GM21526 (cell line): ENCODE data around the gene THY1.
"Not testable (repeated sequence)": the region's sequence is repeated elsewhere in the genome, so short reads cannot be mapped to it uniquely, and the experiment has no call there.

Experiments used
- ATAC-seq: cut with Tn5 transposase; IDR thresholded peaks from one replicate; pipeline ENCODE4 v1.9.1; 2021; ENCODE audit warnings: moderate library complexity; ENCODE audit not compliant: unreplicated experiment, low FRiP score

THY1 gene

GRCh38 chr11:119419834-119420492 lies 3.0 kb downstream of the THY1 start:
- ATAC-seq, result no peak

- ATAC-seq, result no peak
Measured at GRCh38 chr11:119419246-119419645, 3.7 kb downstream of the THY1 start.

GRCh38 chr11:119418759-119419158 lies 4.2 kb downstream of the THY1 start:
- no peak for ATAC-seq

- ATAC-seq, result no peak
Measured at GRCh38 chr11:119417726-119418540, 5.0 kb downstream of the THY1 start.

GRCh38 chr11:119416606-119417580 lies 6.1 kb downstream of the THY1 start:
- no peak for ATAC-seq

- no peak for ATAC-seq
Measured at GRCh38 chr11:119415966-119416365, 7.0 kb downstream of the THY1 start.

GRCh38 chr11:119415517-119415916 lies 7.5 kb downstream of the THY1 start:
- no peak for ATAC-seq

- ATAC-seq, result no peak
Measured at GRCh38 chr11:119414734-119415133, 8.2 kb downstream of the THY1 start.

GRCh38 chr11:119414321-119414720 lies 8.7 kb downstream of the THY1 start:
- ATAC-seq, result no peak

GRCh38 chr11:119412072-119412471 lies 10.9 kb downstream of the THY1 start:
- no peak for ATAC-seq

GRCh38 chr11:119410501-119410900 lies 12.5 kb downstream of the THY1 start:
- ATAC-seq, result no peak

GRCh38 chr11:119409731-119410130 lies 13.2 kb downstream of the THY1 start:
- no peak for ATAC-seq

GRCh38 chr11:119406005-119406404 lies 17.0 kb downstream of the THY1 start:
- ATAC-seq, result no peak

- not testable (repeated sequence) for ATAC-seq
Measured at GRCh38 chr11:119405448-119405847, 17.5 kb downstream of the THY1 start.

GRCh38 chr11:119404872-119405271 lies 18.1 kb downstream of the THY1 start:
- no peak for ATAC-seq

- no peak for ATAC-seq
Measured at GRCh38 chr11:119403021-119403420, 20.0 kb downstream of the THY1 start.

- no peak for ATAC-seq
Measured at GRCh38 chr11:119402470-119402869, 20.5 kb downstream of the THY1 start.

GRCh38 chr11:119400860-119401259 lies 22.1 kb downstream of the THY1 start:
- no peak for ATAC-seq

- ATAC-seq, result no peak
Measured at GRCh38 chr11:119397740-119398139, 25.2 kb downstream of the THY1 start.

GRCh38 chr11:119396835-119397234 lies 26.1 kb downstream of the THY1 start:
- ATAC-seq, result no peak

- no peak for ATAC-seq
Measured at GRCh38 chr11:119391275-119391674, 31.7 kb downstream of the THY1 start.
